MCF 10A (cell line): ENCODE data around the gene C1orf50. TPM values are rescaled to one million over a fixed set of nuclear protein-coding genes. Genes with fewer than 3 reads are reported as not detected.

Experiments
- BruUV-seq: library from RNA; stranded (reverse); fragments of 400-500 nt; replicated peaks from 2 replicates; lab custom pipeline; 2021; lab: Mats Ljungman, UMichigan
- CTCF ChIA-PET: fragments of 300-600 bp; sonication (Branson Sonifier 250); formaldehyde crosslinking; extraction: SDS; loops from one replicate; lab custom pipeline; 2021; ENCODE audit warnings: antibody characterized with exemption, inconsistent platforms; lab: Yijun Ruan, JAX
- POLR2A ChIA-PET: fragments of 300-600, 350-650 bp; sonication (Branson Sonifier 250); formaldehyde crosslinking; extraction: SDS; loops from one replicate; lab custom pipeline; 2020; ENCODE audit warnings: antibody characterized with exemption, inconsistent platforms; lab: Yijun Ruan, JAX
- DNase-seq: peaks from one replicate; pipeline ENCODE4 v3.0.0-alpha.2; 2018; ENCODE audit not compliant: unreplicated experiment
- H3K27ac Mint-ChIP-seq: one replicate; pipeline ENCODE4 v1.8.0; 2022; ENCODE audit warnings: mild to moderate bottlenecking, low read depth, mixed read lengths; ENCODE audit not compliant: unreplicated experiment
- H3K27me3 Mint-ChIP-seq: one replicate; pipeline ENCODE4 v1.8.0; 2022; ENCODE audit warnings: mixed read lengths; ENCODE audit not compliant: insufficient read depth, unreplicated experiment
- H3K36me3 Mint-ChIP-seq: one replicate; pipeline ENCODE4 v1.8.0; 2022; ENCODE audit warnings: mild to moderate bottlenecking, moderate library complexity, mixed read lengths; ENCODE audit not compliant: insufficient read depth, unreplicated experiment
- H3K4me1 Mint-ChIP-seq: one replicate; pipeline ENCODE4 v1.8.0; 2022; ENCODE audit warnings: mixed read lengths; ENCODE audit not compliant: insufficient read depth, unreplicated experiment
- H3K4me3 Mint-ChIP-seq: one replicate; pipeline ENCODE4 v1.8.0; 2022; ENCODE audit warnings: mild to moderate bottlenecking, moderate library complexity, mixed read lengths; ENCODE audit not compliant: unreplicated experiment
- H3K9me3 Mint-ChIP-seq: one replicate; pipeline ENCODE4 v1.8.0; 2022; ENCODE audit warnings: mixed read lengths; ENCODE audit not compliant: unreplicated experiment
- CTCF ChIP-seq: fragments of 200-600 bp; IDR thresholded peaks from one replicate; pipeline ENCODE4 v1.8.0; 2022; ENCODE audit warnings: antibody characterized with exemption, mild to moderate bottlenecking; ENCODE audit not compliant: unreplicated experiment
- intact Hi-C: fragments of 100-400 bp; cut with micrococcal nuclease; formaldehyde crosslinking; loops from 2 replicates; pipeline ENCODE4 v1.14.1; 2022
- total RNA-seq: library from RNA; stranded (reverse); gene quantifications from 2 replicates; pipeline ENCODE4 v1.2.3, GENCODE V29; 2022

Gene C1orf50
- total RNA-seq, 1 experiment from 2014 or later = 11.7 TPM

GRCh38 chr1:42762269-42762668 is 4.8 kb upstream of the C1orf50 start:
- H3K27ac Mint-ChIP-seq = no peak overlapping the region
- H3K4me3 Mint-ChIP-seq = no peak overlapping the region
- POLR2A ChIA-PET = interaction anchor here (1.0 kb wide), 1 partner anchor 188 kb away, joined by 4 read pairs; no protein-coding TSS in a partner anchor
- H3K4me1 Mint-ChIP-seq = peaks cover under 1% of the 10 kb centered on the region
- intact Hi-C loops = no loop called here
- TF ChIP-seq CTCF = no peak
- CTCF ChIA-PET = interaction anchor here (0.6 to 0.8 kb wide), 2 partner anchors 181 to 198 kb away, joined by 3 to 4 read pairs; no protein-coding TSS in a partner anchor
- H3K27me3 Mint-ChIP-seq = no peaks in the 10 kb centered on the region
- no TSS peak for BruUV-seq
- H3K36me3 Mint-ChIP-seq = peaks cover 45% of the 10 kb centered on the region
- H3K9me3 Mint-ChIP-seq = no peaks in the 10 kb centered on the region
- no peak for DNase-seq

- Mint-ChIP-seq H3K9me3 (no peaks in the 10 kb centered on the region), H3K27me3 (no peaks in the 10 kb centered on the region), H3K36me3 (peaks cover 26% of the 10 kb centered on the region), H3K4me1 (no peaks in the 10 kb centered on the region), H3K27ac (no peak overlapping the region), H3K4me3 (no peak overlapping the region)
- TF ChIP-seq CTCF = no peak
- no TSS peak for BruUV-seq
- CTCF ChIA-PET = interaction anchor here (0.7 to 2.0 kb wide), 10 partner anchors 8 to 590 kb away, joined by 3 to 15 read pairs (median 4); partner anchors contain the start of gene ZNF691
- no peak for DNase-seq
- intact Hi-C loops = no loop called here
- POLR2A ChIA-PET = interaction anchor here (0.9 to 4.2 kb wide), 11 partner anchors 8 to 429 kb away, joined by 3 to 104 read pairs (median 23); partner anchors contain the start of genes ERMAP, PPIH, SVBP and YBX1
Observed at GRCh38 chr1:42765269-42765668, 1.8 kb upstream of the C1orf50 start.

GRCh38 chr1:42765832-42766740 is 963 bp upstream of the C1orf50 start:
- no peak overlapping the region for H3K27ac Mint-ChIP-seq
- BruUV-seq = no TSS peak
- ChIA-PET CTCF (interaction anchor here (0.6 to 2.0 kb wide), 28 partner anchors 9 to 780 kb away, joined by 3 to 15 read pairs (median 4); no protein-coding TSS in a partner anchor), POLR2A (interaction anchor here (0.6 to 4.2 kb wide), 41 partner anchors 9 to 1593 kb away, joined by 3 to 104 read pairs (median 4); partner anchors contain the start of genes CCDC30, ERMAP, PPIH and SVBP)
- H3K4me1 Mint-ChIP-seq = peaks cover 6% of the 10 kb centered on the region
- peak; percentile 64 for DNase-seq
- H3K36me3 Mint-ChIP-seq = peaks cover 24% of the 10 kb centered on the region
- no peaks in the 10 kb centered on the region for H3K27me3 Mint-ChIP-seq
- no peaks in the 10 kb centered on the region for H3K9me3 Mint-ChIP-seq
- intact Hi-C loops = no loop called here
- peak; percentile 37 for TF ChIP-seq CTCF
- no peak overlapping the region for H3K4me3 Mint-ChIP-seq

GRCh38 chr1:42767510-42768000 is 506 bp downstream of the C1orf50 start:
- Mint-ChIP-seq H3K27me3 (no peaks in the 10 kb centered on the region), H3K9me3 (no peaks in the 10 kb centered on the region), H3K4me1 (peaks cover 6% of the 10 kb centered on the region), H3K36me3 (peaks cover 10% of the 10 kb centered on the region), H3K4me3 (no peak overlapping the region), H3K27ac (no peak overlapping the region)
- BruUV-seq = no TSS peak
- ChIA-PET CTCF (interaction anchor here (0.7 to 2.0 kb wide), 10 partner anchors 9 to 951 kb away, joined by 3 to 15 read pairs (median 5); no protein-coding TSS in a partner anchor), POLR2A (interaction anchor here (0.5 to 4.2 kb wide), 41 partner anchors 10 to 644 kb away, joined by 3 to 104 read pairs (median 3); partner anchors contain the start of genes CCDC30, ERMAP, PPIH and SVBP)
- intact Hi-C loops = no loop called here
- TF ChIP-seq CTCF = no peak
- DNase-seq = no peak
